GM18873 (cell line): ENCODE results near the gene CPM.
"Not testable (repeated sequence)": the region's sequence is repeated elsewhere in the genome, so short reads cannot be mapped to it uniquely, and the experiment has no call there.

Source experiments
- ATAC-seq: cut with Tn5 transposase; IDR thresholded peaks from one replicate; pipeline ENCODE4 v1.9.1; 2021; ENCODE audit warnings: mild to moderate bottlenecking, moderate library complexity, moderate number of reproducible peaks; ENCODE audit not compliant: unreplicated experiment, low FRiP score

Gene CPM

GRCh38 chr12:68855771-68856170 lies 77.2 kb downstream of the CPM start:
- ATAC-seq: no peak

DNA sequence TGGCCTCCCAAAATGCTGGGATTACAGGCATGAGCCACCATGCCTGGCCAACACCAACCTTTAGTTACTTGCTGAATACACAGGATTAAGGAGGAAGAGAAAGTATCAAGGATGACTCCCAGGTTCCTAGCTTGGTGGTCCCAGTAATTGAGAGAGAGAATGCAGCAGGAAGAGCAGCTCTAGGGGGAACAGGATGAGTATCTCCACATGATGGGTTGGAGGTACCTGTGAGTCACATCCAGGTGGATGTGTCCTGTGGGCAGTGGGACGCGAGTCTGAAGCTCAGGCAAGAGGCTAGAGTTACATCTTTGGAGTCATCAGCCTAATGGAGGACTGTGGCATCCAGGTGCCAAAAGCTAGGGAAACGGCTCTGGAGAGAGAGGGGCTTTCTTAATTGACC lies 77.9 kb downstream of the CPM start:
- ATAC-seq: no peak

- no peak for ATAC-seq
Measured at GRCh38 chr12:68854554-68854953, 78.4 kb downstream of the CPM start.

DNA sequence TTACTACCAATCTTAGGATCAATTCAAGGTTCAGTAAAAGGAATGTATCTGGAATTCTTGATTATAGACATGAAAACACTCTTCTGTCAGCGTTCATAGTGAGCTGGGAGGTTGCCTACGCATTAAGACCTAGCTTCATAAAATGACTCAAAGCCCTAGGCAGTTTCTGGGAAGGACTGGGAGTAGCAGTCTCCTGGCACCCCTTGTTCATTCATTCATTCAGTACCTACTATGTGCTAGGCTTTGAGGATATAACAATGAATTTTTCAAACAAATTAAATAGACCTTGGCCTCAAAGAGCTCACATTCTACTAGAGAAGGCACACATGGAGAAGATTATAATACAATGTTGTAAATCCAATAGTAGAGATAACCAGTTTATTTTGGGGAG lies 78.9 kb downstream of the CPM start:
- ATAC-seq: no peak

GRCh38 chr12:68853396-68854077 lies 79.4 kb downstream of the CPM start:
- no peak for ATAC-seq

GRCh38 chr12:68851592-68852306 lies 81.2 kb downstream of the CPM start:
- ATAC-seq: no peak

GRCh38 chr12:68850390-68850789 lies 82.6 kb downstream of the CPM start:
- no peak for ATAC-seq

GRCh38 chr12:68846811-68847210 lies 86.2 kb downstream of the CPM start:
- no peak for ATAC-seq

- no peak for ATAC-seq
Measured at GRCh38 chr12:68844788-68845695, 87.9 kb downstream of the CPM start.

- no peak for ATAC-seq
Measured at GRCh38 chr12:68844318-68844745, 88.6 kb downstream of the CPM start.

GRCh38 chr12:68842784-68843567 lies 90.0 kb downstream of the CPM start:
- ATAC-seq: no peak

DNA sequence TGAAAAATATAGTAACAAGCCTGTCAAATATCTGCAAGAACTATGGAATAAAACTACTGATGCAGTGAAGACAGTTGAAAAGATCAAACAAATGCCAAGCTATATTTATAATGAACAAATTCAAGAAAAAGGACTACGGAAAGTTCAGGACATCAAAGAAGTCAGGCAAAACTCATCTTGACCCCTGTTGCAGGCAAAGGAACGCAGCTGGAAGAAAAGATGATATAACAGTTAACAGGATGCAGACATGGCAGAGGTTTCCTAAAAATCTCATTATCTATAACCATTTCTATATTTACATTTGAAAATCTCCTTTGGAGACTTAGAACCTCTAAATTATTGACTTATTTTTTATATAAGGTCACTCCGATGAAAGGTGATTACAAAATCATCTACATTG lies 90.8 kb downstream of the CPM start:
- ATAC-seq: no peak

DNA sequence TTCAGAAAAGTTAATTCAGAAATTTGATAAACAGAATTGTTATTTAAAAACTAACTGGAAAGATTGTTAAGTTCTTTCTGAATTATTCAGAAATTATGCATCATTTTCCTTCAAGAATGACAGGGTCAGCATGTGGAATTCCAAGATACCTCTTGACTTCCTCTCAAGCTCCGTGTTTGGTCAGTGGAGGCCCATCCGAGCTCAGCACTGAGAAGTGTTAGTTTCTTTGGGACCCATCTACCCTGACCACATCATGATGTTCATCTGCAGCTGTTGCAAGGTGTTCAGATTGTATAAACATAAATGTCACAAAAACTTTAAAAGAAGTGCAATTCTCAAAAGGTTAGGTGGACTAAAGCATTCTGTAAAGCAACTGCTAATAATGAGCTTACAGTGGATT lies 91.3 kb downstream of the CPM start:
- no peak for ATAC-seq

- not testable (repeated sequence) for ATAC-seq
Measured at GRCh38 chr12:68841175-68841574, 91.8 kb downstream of the CPM start.

- no peak for ATAC-seq
Measured at GRCh38 chr12:68839183-68840147, 93.5 kb downstream of the CPM start.

GRCh38 chr12:68838046-68838886 lies 94.7 kb downstream of the CPM start:
- no peak for ATAC-seq

GRCh38 chr12:68837215-68837614 lies 95.8 kb downstream of the CPM start:
- no peak for ATAC-seq

GRCh38 chr12:68835333-68835908 lies 97.5 kb downstream of the CPM start:
- ATAC-seq: no peak
